SU-DHL-6 (cell line): Measurements from ENCODE around the gene NME7.

Source experiments
- H2AFZ ChIP-seq: fragments of 200-600 bp; sonication (generic); 2 replicates; pipeline ENCODE4 v1.6.1; 2014; ENCODE audit warnings: low read depth, mild to moderate bottlenecking, moderate library complexity, mixed read lengths, antibody characterized with exemption, low read length; ENCODE audit not compliant: severe bottlenecking
- H3F3A ChIP-seq: fragments of 200-600 bp; shearing (Covaris generic); 2 replicates; pipeline ENCODE4 v1.6.0; 2016; ENCODE audit warnings: antibody characterized with exemption, mild to moderate bottlenecking; ENCODE audit not compliant: insufficient read depth
- H3K27ac ChIP-seq: fragments of 200-600 bp; sonication (generic); 2 replicates; pipeline ENCODE4 v1.5.1; 2016; ENCODE audit warnings: low read depth, mild to moderate bottlenecking, low read length, moderate library complexity, mixed read lengths
- H3K27me3 ChIP-seq: fragments of 200-600 bp; sonication (generic), shearing (Covaris generic); 2 replicates; pipeline ENCODE4 v1.6.0; 2014; ENCODE audit warnings: mild to moderate bottlenecking, low read length
- H3K36me3 ChIP-seq: fragments of 200-600 bp; sonication (generic); 2 replicates; pipeline ENCODE4 v1.6.1; 2014; ENCODE audit warnings: mild to moderate bottlenecking, low read length, mixed read lengths
- H3K4me2 ChIP-seq: fragments of 300-600, 200-600 bp; shearing (Covaris generic), sonication (generic); 2 replicates; pipeline ENCODE4 v1.6.0; 2014; ENCODE audit warnings: low read length, low read depth, mild to moderate bottlenecking; ENCODE audit not compliant: poor library complexity, severe bottlenecking
- H3K4me3 ChIP-seq: fragments of 200-600 bp; sonication (generic); 2 replicates; pipeline ENCODE4 v1.5.1; 2014; ENCODE audit warnings: antibody characterized with exemption, low read length, mild to moderate bottlenecking, mixed read lengths; ENCODE audit not compliant: insufficient read depth, poor library complexity, severe bottlenecking
- H3K79me2 ChIP-seq: fragments of 200-600 bp; sonication (generic); 2 replicates; pipeline ENCODE4 v1.6.1; 2014; ENCODE audit warnings: mild to moderate bottlenecking, low read length, moderate library complexity; ENCODE audit not compliant: insufficient read depth
- H3K9ac ChIP-seq: fragments of 200-600 bp; sonication (generic); 2 replicates; pipeline ENCODE4 v1.7.0; 2014; ENCODE audit warnings: mild to moderate bottlenecking, low read length
- H3K9me2 ChIP-seq: fragments of 200-600 bp; sonication (generic); replicated peaks from 2 replicates; pipeline ENCODE4 v1.6.1; 2014; ENCODE audit warnings: low read length; ENCODE audit not compliant: insufficient read depth
- H3K9me3 ChIP-seq: fragments of 200-600 bp; sonication (generic); 2 replicates; pipeline ENCODE4 v1.6.1; 2014; ENCODE audit warnings: low read length, mixed read lengths; ENCODE audit not compliant: insufficient read depth
- H4K20me1 ChIP-seq: fragments of 200-600 bp; sonication (generic); 2 replicates; pipeline ENCODE4 v1.6.1; 2014; ENCODE audit warnings: low read depth, mild to moderate bottlenecking, antibody characterized with exemption, low read length, moderate library complexity, mixed read lengths
- CTCF ChIP-seq: fragments of 200-600 bp; sonication (generic); IDR thresholded peaks from one replicate; pipeline ENCODE4 v1.5.1; 2017; ENCODE audit warnings: antibody characterized with exemption, mild to moderate bottlenecking, low read length, moderate library complexity; ENCODE audit not compliant: insufficient read depth, poor library complexity, severe bottlenecking
- EZH2phosphoT487 ChIP-seq: fragments of 200-600 bp; sonication (generic), shearing (Covaris generic); conservative IDR thresholded peaks from 2 replicates; pipeline ENCODE4 v1.6.1; 2018; ENCODE audit warnings: mild to moderate bottlenecking, antibody characterized with exemption, low read length, moderate library complexity, mixed read lengths

The NME7 gene

GRCh38 chr1:169090900-169091311 is 276.7 kb downstream of the NME7 start:
- H3K9me2 ChIP-seq: no peaks in the 10 kb centered on the region
- H3K9ac ChIP-seq: no peak overlapping the region
- H3K9me3 ChIP-seq: no peaks in the 10 kb centered on the region
- H3K36me3 ChIP-seq: no peaks in the 10 kb centered on the region
- H3K4me2 ChIP-seq: no peak overlapping the region
- H3K79me2 ChIP-seq: no peaks in the 10 kb centered on the region
- no peak for TF ChIP-seq EZH2phosphoT487
- no peak for TF ChIP-seq CTCF
- no peaks in the 10 kb centered on the region for H3K27me3 ChIP-seq
- no peaks in the 10 kb centered on the region for H3F3A ChIP-seq
- no peak overlapping the region for H2AFZ ChIP-seq
- no peaks in the 10 kb centered on the region for H4K20me1 ChIP-seq
- no peak overlapping the region for H3K27ac ChIP-seq
- no peak overlapping the region for H3K4me3 ChIP-seq

GRCh38 chr1:169090308-169090899 is 277.2 kb downstream of the NME7 start:
- Histone ChIP-seq H3K9me2 (no peaks in the 10 kb centered on the region), H3K27me3 (no peaks in the 10 kb centered on the region), H3K9me3 (no peaks in the 10 kb centered on the region), H3K79me2 (no peaks in the 10 kb centered on the region), H3K4me2 (no peak overlapping the region), H4K20me1 (no peaks in the 10 kb centered on the region), H3K4me3 (no peak overlapping the region), H3K9ac (no peak overlapping the region), H3K36me3 (no peaks in the 10 kb centered on the region), H3F3A (no peaks in the 10 kb centered on the region), H3K27ac (no peak overlapping the region), H2AFZ (no peak overlapping the region)
- no peak for TF ChIP-seq EZH2phosphoT487
- TF ChIP-seq CTCF: no peak

GRCh38 chr1:169089776-169090175 is 277.8 kb downstream of the NME7 start:
- Histone ChIP-seq H3K9ac (no peak overlapping the region), H2AFZ (no peak overlapping the region), H3K9me3 (no peaks in the 10 kb centered on the region), H3K36me3 (no peaks in the 10 kb centered on the region), H3K27me3 (no peaks in the 10 kb centered on the region), H3K4me2 (no peak overlapping the region), H3K9me2 (no peaks in the 10 kb centered on the region), H4K20me1 (no peaks in the 10 kb centered on the region), H3K27ac (no peak overlapping the region), H3K4me3 (no peak overlapping the region), H3F3A (no peaks in the 10 kb centered on the region), H3K79me2 (no peaks in the 10 kb centered on the region)
- TF ChIP-seq EZH2phosphoT487 (no peak), CTCF (no peak)

GRCh38 chr1:169087876-169088275 is 279.7 kb downstream of the NME7 start:
- Histone ChIP-seq H3K9me2 (no peaks in the 10 kb centered on the region), H3K36me3 (no peaks in the 10 kb centered on the region), H3F3A (no peaks in the 10 kb centered on the region), H3K4me3 (no peak overlapping the region), H3K9ac (no peak overlapping the region), H2AFZ (no peak overlapping the region), H3K27me3 (no peaks in the 10 kb centered on the region), H3K79me2 (no peaks in the 10 kb centered on the region), H4K20me1 (no peaks in the 10 kb centered on the region), H3K9me3 (no peaks in the 10 kb centered on the region), H3K27ac (no peak overlapping the region), H3K4me2 (no peak overlapping the region)
- TF ChIP-seq EZH2phosphoT487 (no peak), CTCF (no peak)
